GM20000 (cell line): ENCODE data around the gene ERMAP.

Experiments used
- DNase-seq: peaks from one replicate; pipeline ENCODE4 v3.0.0; 2012; ENCODE audit warnings: low spot score
- TF ChIP-seq, protein P1 (sequence below): IDR thresholded peaks from 2 replicates; pipeline ENCODE4 v1.5.1; 2012; ENCODE audit warnings: mild to moderate bottlenecking, control low read depth; ENCODE audit errors: extremely low read depth, missing control alignments

ERMAP gene

DNA sequence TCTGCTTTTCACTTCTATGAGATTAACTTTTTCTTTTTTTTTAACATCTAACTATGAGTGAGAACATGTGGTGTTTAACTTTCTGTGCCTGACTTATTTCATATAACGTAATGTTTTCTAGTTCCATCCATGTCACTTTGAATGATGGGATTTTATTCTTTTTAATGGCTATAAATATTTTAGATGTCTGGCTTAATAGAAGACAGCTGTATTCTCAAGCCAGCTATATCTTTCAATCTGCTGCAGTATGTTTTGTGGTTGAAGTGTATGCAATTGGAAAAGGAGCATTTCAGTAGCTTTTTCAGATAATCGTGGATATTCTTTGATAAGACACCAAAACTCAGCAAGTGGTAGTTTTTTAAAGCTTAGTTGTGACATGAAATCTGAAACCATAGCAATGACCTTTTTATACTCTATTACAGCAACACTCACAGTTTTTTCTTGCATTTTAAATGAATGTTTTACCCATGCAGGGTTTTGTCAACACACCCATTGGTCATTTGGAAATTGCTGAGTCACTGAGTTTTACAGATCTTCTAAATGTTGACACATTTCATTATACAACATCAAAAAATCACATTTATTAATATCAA is 6.0 kb downstream of the ERMAP start:
- DNase-seq, result no peak

DNA sequence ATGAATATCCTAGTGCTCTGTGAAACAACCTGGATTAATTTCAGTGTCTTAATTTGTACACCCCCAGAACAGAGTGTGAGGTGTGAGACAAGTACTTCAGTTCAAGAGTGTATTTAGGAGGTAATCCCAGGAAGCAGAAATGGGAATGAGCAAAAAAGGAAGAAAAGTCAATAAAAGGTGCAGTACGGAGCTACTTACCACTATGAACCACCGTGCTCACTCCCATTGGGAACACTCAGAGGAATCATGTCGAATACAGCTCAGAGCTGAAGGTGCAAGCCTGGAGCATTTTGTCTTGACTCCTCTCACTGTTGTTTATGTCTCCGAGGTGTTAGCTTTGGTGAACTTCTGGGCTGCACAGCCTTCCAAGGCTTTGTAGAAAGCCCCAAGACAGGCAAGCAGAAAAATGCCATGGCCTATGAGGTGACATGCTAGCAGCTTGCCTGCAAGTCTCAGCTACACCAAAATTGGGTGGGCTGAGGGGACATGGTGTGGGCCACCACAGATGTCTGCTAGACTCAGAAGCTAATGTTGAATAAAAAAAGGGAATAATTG is 7.6 kb downstream of the ERMAP start:
- TF ChIP-seq, protein P1, sequence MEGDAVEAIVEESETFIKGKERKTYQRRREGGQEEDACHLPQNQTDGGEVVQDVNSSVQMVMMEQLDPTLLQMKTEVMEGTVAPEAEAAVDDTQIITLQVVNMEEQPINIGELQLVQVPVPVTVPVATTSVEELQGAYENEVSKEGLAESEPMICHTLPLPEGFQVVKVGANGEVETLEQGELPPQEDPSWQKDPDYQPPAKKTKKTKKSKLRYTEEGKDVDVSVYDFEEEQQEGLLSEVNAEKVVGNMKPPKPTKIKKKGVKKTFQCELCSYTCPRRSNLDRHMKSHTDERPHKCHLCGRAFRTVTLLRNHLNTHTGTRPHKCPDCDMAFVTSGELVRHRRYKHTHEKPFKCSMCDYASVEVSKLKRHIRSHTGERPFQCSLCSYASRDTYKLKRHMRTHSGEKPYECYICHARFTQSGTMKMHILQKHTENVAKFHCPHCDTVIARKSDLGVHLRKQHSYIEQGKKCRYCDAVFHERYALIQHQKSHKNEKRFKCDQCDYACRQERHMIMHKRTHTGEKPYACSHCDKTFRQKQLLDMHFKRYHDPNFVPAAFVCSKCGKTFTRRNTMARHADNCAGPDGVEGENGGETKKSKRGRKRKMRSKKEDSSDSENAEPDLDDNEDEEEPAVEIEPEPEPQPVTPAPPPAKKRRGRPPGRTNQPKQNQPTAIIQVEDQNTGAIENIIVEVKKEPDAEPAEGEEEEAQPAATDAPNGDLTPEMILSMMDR, result no peak
- no peak for DNase-seq

More for the DNA sequence above, 6.0 kb downstream of the ERMAP start:
- TF ChIP-seq, protein P1, result no peak

DNA sequence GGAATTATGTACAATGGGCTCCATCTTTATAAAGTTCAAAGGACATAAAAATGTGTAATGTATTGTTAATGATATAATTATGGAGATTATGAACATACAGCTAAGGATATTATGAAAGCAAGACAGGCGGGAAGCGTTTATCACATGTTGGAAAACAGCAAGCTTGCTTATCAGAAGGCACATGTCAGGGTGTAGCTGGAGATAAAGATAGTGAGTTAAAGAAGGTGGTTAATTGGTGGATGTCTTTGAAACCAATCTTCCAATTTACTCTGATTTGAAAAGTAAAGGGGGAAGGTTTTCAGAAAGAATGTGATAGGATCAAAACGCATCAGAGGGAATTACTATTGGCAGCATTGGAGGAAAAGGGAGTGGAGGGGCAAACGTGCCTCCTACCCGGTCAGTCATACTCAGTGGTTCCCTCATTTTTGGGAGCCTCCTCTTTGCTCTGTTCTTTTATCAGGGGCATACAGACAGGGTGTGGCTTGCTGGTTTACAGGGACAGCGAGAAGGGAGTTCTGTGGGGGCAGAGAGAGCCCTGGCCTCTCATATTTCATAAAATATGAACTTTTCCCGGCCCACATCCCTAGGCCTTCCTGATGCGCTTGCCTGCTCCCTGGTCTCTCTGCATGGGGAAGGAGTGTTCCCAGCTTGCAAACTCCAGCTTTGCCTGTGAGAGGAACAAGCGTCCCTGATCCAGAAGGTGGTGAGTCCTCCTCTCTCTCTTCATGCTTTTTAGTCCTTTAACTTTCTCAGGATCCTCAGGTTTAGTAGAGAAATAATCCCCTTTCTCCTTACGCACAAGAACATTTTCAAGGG is 8.3 kb downstream of the ERMAP start:
- TF ChIP-seq, protein P1, result no peak
- DNase-seq, result no peak

DNA sequence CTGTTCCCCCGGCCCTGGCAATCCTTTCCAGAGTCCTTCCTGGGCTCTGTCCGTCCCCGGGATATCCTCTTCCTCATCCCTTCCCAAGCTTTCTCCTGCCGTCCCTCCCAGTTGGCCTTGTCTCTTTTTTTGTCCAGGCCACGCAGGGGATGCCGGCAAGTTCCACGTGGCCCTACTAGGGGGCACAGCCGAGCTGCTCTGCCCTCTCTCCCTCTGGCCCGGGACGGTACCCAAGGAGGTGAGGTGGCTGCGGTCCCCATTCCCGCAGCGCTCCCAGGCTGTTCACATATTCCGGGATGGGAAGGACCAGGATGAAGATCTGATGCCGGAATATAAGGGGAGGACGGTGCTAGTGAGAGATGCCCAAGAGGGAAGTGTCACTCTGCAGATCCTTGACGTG is 13.7 kb downstream of the ERMAP start:
- TF ChIP-seq, protein P1, result no peak
- no peak for DNase-seq

DNA sequence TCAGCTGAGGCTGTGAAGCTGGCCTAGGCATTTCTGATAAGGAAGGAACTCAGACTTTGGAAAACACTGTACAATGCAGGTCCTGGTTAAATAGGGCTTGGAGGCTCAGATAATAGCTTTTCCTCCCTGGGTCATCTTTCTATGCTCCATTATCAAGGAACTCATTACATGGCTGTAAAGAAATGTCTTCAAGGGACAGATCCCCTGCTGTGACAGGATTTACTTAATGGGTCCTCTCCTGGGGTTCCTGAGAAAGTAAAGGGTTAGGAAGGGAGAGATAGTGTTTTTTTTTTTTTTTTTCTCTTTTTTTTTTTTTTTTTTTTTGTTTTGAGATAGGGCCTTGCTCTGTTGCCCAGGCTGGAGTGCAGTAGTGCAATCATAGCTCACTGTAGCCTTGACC is 14.4 kb downstream of the ERMAP start:
- TF ChIP-seq, protein P1, result no peak
- DNase-seq, result no peak

DNA sequence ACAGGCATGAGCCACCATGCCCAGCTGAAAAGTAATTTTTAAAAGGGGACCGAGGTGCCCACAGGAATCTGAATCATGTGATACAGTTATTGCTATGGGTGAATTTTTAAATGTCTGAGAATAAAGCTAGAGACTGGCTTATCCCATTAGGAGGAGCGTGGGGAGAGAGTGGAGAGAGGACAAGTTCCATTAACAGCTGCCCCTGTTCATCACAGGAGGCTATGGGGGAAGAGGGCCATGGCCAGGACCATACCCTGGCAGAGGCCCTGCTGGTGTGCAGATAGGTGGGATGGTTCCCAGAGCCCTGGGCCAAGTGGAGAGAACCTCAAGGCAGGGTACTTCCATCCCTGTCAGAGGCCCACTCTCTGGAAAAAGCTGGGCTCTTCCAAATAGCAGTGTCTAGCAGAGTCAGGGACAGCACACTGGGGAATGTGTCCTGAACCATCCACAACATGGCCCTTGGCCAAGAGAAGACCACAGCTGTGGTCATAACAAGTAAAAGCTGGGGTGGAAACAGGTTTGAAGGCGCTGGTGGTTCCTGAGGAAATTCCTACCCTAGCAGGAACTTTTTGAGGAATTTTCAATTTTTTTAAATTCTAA is 15.8 kb downstream of the ERMAP start:
- TF ChIP-seq, protein P1, result no peak
- DNase-seq, result no peak

DNA sequence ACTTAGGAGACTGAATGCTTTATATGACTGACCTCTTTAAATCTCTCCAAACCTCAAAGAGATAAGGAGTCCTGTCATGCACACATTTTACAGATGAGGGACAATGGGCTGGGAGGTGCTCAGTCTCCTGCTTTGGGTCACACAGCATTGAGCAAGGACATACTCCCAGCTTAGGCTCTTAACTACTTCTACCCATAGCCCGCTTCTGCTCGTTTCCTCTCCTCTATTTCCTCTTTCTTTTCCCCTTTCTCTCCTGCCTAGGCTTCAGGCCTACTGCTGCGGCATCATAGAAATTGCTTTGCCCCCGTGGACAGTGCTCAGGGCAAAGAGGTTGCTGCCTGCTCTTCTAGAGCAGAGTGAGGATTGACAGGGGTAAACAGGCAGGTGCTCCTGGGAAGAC is 17.1 kb downstream of the ERMAP start:
- TF ChIP-seq, protein P1, result no peak

More for the DNA sequence above, 17.1 kb downstream of the ERMAP start:
- DNase-seq, result no peak
